HG03045 (cell line): Measurements from ENCODE around the gene MYPOP.
"Not testable (repeated sequence)": the region's sequence is repeated elsewhere in the genome, so short reads cannot be mapped to it uniquely, and the experiment has no call there.

Source experiments
- ATAC-seq: cut with Tn5 transposase; IDR thresholded peaks from one replicate; pipeline ENCODE4 v1.9.1; 2021; ENCODE audit warnings: mild to moderate bottlenecking, moderate library complexity; ENCODE audit not compliant: unreplicated experiment

MYPOP gene

GRCh38 chr19:45908956-45909355 lies 6.5 kb upstream of the MYPOP start:
- no peak for ATAC-seq

GRCh38 chr19:45906221-45906620 lies 3.8 kb upstream of the MYPOP start:
- no peak for ATAC-seq

DNA sequence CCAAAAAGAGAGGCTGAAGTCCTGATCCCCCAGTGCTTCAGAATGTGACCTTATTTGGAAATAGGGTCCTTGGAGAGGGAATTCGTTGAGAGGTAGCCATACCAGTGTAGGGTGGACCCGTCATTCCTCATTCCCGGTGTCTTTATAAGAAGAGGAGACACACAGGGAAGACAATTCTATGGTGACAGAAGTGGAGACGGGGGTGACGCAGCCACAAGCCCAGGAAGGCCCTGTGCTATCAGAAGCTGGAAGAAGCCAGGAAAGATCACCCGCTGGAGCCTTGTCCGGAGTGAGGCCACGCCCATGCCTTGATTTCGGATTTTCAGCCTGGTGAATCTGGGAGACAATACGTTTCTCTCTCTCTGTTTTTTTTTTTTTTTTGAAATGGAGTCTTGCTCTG lies 2.6 kb upstream of the MYPOP start:
- no peak for ATAC-seq

- peak; percentile 82 for ATAC-seq
Observed at GRCh38 chr19:45902651-45903625, 525 bp upstream of the MYPOP start.

GRCh38 chr19:45901432-45901911 lies 941 bp downstream of the MYPOP start:
- no peak for ATAC-seq

GRCh38 chr19:45900738-45901431 lies 1.5 kb downstream of the MYPOP start:
- ATAC-seq: no peak

- no peak for ATAC-seq
Observed at GRCh38 chr19:45899919-45900589, 2.4 kb downstream of the MYPOP start.

GRCh38 chr19:45899253-45899652 lies 3.2 kb downstream of the MYPOP start:
- ATAC-seq: no peak

- no peak for ATAC-seq
Observed at GRCh38 chr19:45897261-45897812, 5.1 kb downstream of the MYPOP start.

- not testable (repeated sequence) for ATAC-seq
Observed at GRCh38 chr19:45895983-45896599, 6.3 kb downstream of the MYPOP start.

DNA sequence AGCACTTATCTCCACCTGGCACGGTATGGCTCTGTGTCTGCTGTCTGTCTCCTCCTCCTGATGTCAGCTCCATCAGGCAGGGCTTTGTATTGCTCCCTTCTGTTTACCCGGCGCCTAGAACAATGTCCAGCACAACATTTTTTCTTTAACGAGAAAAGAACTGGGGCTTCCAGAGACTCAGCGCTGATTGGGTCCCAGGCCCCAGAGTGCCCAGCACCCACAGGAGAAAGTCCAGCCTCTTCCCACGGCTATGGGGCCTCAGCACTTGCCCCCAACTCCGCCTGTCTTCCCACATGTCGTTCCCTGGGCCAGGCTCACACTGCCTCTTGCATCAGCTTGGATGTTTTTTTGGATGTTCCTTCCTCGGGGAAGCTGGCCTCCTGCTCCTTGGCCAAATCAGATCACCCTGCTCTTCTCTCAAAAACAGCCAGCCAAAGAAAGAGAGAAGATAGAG lies 6.9 kb downstream of the MYPOP start:
- no peak for ATAC-seq

DNA sequence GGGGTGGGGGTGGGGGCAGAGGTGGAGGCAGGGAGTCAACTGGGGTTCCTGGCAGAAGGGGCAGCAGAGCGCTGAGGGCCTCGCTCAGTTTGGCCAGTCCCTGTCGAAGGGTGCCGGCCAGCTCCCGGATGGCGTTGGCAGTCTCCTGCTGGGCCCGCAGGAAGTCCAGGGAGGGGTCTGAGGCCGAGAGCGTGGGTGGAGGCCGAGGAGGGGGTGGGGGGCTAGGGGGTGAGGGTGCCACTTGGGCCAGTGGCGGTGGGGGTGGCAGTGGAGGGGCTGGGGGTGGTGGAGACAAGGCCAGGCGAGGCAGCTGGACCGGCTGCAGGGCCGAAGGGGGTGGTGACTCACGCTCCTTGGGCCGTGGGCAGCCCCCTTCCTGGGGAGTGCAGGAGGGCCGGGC lies 11.5 kb downstream of the MYPOP start:
- ATAC-seq: no peak

DNA sequence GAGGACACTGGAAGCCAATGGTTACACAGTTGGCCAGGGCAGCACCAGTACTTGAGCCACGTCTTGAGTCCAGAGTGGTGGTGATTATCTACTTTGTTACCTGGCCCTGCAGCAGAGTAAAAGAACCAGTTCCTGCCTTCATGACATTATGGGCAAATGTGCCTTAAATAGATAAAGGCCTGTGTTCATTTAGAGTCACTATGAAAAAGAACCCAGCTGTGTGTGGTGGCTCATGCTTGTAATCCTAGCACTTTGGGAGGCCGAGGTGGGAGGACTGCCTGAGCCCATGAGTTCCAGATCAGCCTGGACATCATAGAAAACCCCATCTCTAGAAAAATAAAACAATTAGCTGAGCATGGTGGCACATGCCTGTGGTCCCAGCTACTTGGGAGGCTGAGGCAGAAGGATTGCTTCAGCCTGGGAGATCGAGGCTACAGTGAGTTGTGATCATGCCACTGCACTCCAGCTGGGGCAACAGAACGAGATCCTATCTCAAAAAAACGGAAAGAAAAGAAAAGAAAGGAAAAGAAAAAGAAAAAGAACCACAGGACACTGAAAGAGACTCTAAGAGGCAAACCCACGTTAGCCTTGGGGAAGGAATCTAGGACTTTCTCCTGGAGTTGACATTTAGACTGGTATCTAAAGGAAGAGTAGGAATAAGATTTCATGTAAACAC lies 13.1 kb downstream of the MYPOP start:
- no peak for ATAC-seq

- ATAC-seq: no peak
Observed at GRCh38 chr19:45887200-45887710, 15.2 kb downstream of the MYPOP start.

GRCh38 chr19:45886427-45887199 lies 15.8 kb downstream of the MYPOP start:
- peak; percentile 52 for ATAC-seq

GRCh38 chr19:45885556-45886426 lies 16.6 kb downstream of the MYPOP start, which contains the start of gene IRF2BP1:
IRF2BP1 (minus strand) TSS chr19:45886141; CDS start chr19:45885774, 367 bp downstream.
- peak; percentile 42 for ATAC-seq

DNA sequence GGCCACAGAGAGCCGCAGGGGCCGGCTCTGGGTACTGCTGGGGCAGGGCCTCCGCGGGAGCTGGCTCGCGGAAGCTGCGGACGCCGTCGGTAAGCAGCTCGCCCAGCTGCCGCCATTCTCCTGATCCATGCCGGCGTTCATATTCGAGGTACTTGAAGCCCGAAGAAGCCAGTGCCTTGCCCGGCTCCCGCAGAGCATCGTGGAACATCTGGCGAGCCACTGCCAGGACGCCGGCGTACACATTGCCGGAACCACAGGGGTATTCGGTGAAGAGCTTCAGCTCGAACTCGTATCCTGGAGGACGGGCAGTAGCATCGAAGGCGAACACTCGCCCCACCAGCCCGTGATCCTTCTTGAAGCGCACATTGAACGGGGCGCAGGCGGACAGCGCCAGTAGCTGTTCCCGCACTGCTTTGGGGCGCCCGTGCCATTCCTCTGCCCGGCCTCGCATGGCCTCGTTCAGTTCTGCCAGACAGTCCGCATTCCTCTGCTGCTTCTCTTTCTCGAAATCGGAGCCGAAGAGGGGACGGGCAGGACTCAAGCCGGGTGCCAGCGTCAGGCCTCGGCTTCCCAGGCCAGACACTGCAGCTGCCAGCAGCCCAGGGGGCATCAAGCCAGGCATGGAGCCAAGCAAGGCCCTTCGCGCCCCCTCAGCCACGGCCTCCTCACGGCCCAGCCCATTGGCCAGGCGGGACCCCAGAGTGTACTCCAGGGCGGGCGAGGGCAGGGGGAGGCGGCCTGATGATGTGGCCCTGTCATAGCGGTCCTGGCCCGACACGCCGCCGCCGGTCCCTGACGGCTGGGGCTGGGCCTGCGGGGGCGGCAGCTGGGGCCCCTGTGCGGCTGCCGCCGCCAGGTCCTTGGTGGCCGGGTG lies 17.5 kb downstream of the MYPOP start:
- no peak for ATAC-seq
